ENCODE measurements around the gene NRP1.

GRCh38 chr10:33189808-33190207 lies 144.7 kb downstream of the NRP1 start:
- TF ChIP-seq POLR2A (IDR thresholded peaks at IDR 0.05) (no peak), POLR2AphosphoS5 (IDR thresholded peaks at IDR 0.05) (no peak), CTCF (IDR thresholded peaks at IDR 0.05) (no peak)
